Endothelial cell of umbilical vein (primary cell): Measurements from ENCODE around the gene CLDN11. TPM values are rescaled to one million over a fixed set of nuclear protein-coding genes. Genes with fewer than 3 reads are reported as not detected.
A peak's percentile ranks its signal among the peaks of the same experiment; 100 is the strongest.

Experiments
- BruUV-seq: library from RNA; stranded (reverse); fragments of 400-500 nt; replicated peaks from 2 replicates; lab custom pipeline; 2021; lab: Mats Ljungman, UMichigan
- CTCF ChIA-PET: fragments of 300-600, 350-600 bp; sonication (Branson Sonifier 250); formaldehyde crosslinking; loops from one replicate; lab custom pipeline; 2021; ENCODE audit warnings: antibody characterized with exemption, inconsistent platforms; lab: Charles Lee
- POLR2A ChIA-PET: fragments of 300-600, 350-600 bp; sonication (Branson Sonifier 250); formaldehyde crosslinking; loops from one replicate; lab custom pipeline; 2021; ENCODE audit warnings: antibody characterized with exemption, inconsistent platforms; lab: Charles Lee
- DNase-seq: peaks from one replicate; pipeline ENCODE4 v3.0.0-alpha.2; 2011; ENCODE audit warnings: low read depth, low spot score
- FAIRE-seq: peaks from 2 replicates; lab custom pipeline; 2011; peaks lifted over from hg19 to GRCh38; lab: Jason Lieb, UNC
- H2AFZ ChIP-seq: 2 replicates; pipeline ENCODE4 v1.6.0; 2012; ENCODE audit warnings: low read depth, low read length, control low read depth, inconsistent platforms
- H3K27ac ChIP-seq: 2 replicates; pipeline ENCODE4 v1.5.1; 2011; ENCODE audit warnings: low read depth, mild to moderate bottlenecking, control low read depth, low read length, moderate library complexity; ENCODE audit not compliant: insufficient read depth
- H3K27me3 ChIP-seq, 2 experiments: 2 replicates each; pipeline versions ENCODE4 v1.6.0 to v1.6.1; 2011; ENCODE audit warnings: low read length in 2 of 2, mixed read lengths in 1 of 2; ENCODE audit not compliant: control insufficient read depth in 2 of 2, insufficient read depth in 2 of 2
- H3K36me3 ChIP-seq, 2 experiments: 2 replicates in 1 of 2; 3 replicates in 1 of 2; pipeline ENCODE4 v1.5.1; 2011; ENCODE audit warnings: low read length in 2 of 2, mild to moderate bottlenecking in 1 of 2, moderate library complexity in 1 of 2; ENCODE audit not compliant: control insufficient read depth in 2 of 2, insufficient read depth in 2 of 2; ENCODE audit errors: extremely low read depth in 1 of 2
- H3K4me1 ChIP-seq: 3 replicates; pipeline ENCODE4 v1.5.1; 2011; ENCODE audit warnings: mild to moderate bottlenecking, low read length; ENCODE audit not compliant: control insufficient read depth, insufficient read depth; ENCODE audit errors: extremely low read depth
- H3K4me2 ChIP-seq: 2 replicates; pipeline ENCODE4 v1.6.1; 2011; ENCODE audit warnings: low read length, control low read depth, mixed read lengths; ENCODE audit not compliant: insufficient read depth
- H3K4me3 ChIP-seq, 3 experiments: fragments of 200-600 bp in 1 of 3; sonication (generic), shearing (Covaris generic) in 1 of 3; replicated peaks in 1 of 3; 2 replicates each; pipeline ENCODE4 v1.5.1; 2011 to 2016; ENCODE audit warnings: control low read depth in 3 of 3, low read length in 3 of 3, mild to moderate bottlenecking in 2 of 3, inconsistent platforms in 1 of 3, low read depth in 1 of 3, moderate library complexity in 1 of 3; ENCODE audit not compliant: insufficient read depth in 1 of 3
- H3K79me2 ChIP-seq: 2 replicates; pipeline ENCODE4 v1.6.0; 2012; ENCODE audit warnings: low read length, inconsistent platforms; ENCODE audit not compliant: control insufficient read depth, insufficient read depth
- H3K9ac ChIP-seq: replicated peaks from 2 replicates; pipeline ENCODE3; 2011; ENCODE audit warnings: low read length, control low read depth; ENCODE audit not compliant: insufficient read depth; ENCODE audit errors: extremely low read depth
- H3K9me1 ChIP-seq: replicated peaks from 3 replicates; pipeline ENCODE4 v1.6.0; 2011; ENCODE audit warnings: mild to moderate bottlenecking, low read length; ENCODE audit not compliant: control insufficient read depth, insufficient read depth; ENCODE audit errors: extremely low read depth
- H3K9me3 ChIP-seq: replicated peaks from 2 replicates; pipeline ENCODE4 v1.5.1; 2012; ENCODE audit warnings: low read length, inconsistent platforms; ENCODE audit not compliant: control insufficient read depth, insufficient read depth
- H4K20me1 ChIP-seq: replicated peaks from 2 replicates; pipeline ENCODE3; 2011; ENCODE audit warnings: mild to moderate bottlenecking, low read length; ENCODE audit not compliant: control insufficient read depth, insufficient read depth; ENCODE audit errors: extremely low read depth
- CTCF ChIP-seq, 2 donors: IDR thresholded peaks; 1 replicate in 1 of 2; 2 replicates in 1 of 2; pipeline ENCODE4 v1.5.1; 2011; ENCODE audit warnings: low read length in 2 of 2, mild to moderate bottlenecking in 2 of 2, moderate library complexity in 2 of 2, control low read depth in 1 of 2, inconsistent platforms in 1 of 2, low read depth in 1 of 2; ENCODE audit not compliant: insufficient read depth in 1 of 2; ENCODE audit errors: extremely low read depth in 1 of 2
- EZH2 ChIP-seq: IDR thresholded peaks from 2 replicates; pipeline ENCODE4 v1.6.1; 2012; ENCODE audit warnings: borderline replicate concordance, low read depth, mild to moderate bottlenecking, moderate library complexity, low read length, inconsistent platforms; ENCODE audit not compliant: severe bottlenecking
- FOS ChIP-seq: IDR thresholded peaks from 2 replicates; pipeline ENCODE4 v1.6.1; 2011; ENCODE audit warnings: mild to moderate bottlenecking, low read length, moderate library complexity, borderline replicate concordance; ENCODE audit not compliant: insufficient read depth
- GATA2 ChIP-seq: IDR thresholded peaks from 2 replicates; pipeline ENCODE4 v1.7.0; 2011; ENCODE audit warnings: low read depth, mild to moderate bottlenecking, moderate library complexity, mixed read lengths, low read length; ENCODE audit not compliant: insufficient read length, insufficient read depth
- JUN ChIP-seq: IDR thresholded peaks from 2 replicates; pipeline ENCODE4 v1.6.1; 2011; ENCODE audit warnings: borderline replicate concordance, low read depth; ENCODE audit not compliant: insufficient read length, insufficient read depth
- MAX ChIP-seq: IDR thresholded peaks from 2 replicates; pipeline ENCODE4 v1.6.1; 2011; ENCODE audit not compliant: insufficient read depth, insufficient read length
- MYC ChIP-seq: IDR thresholded peaks from one replicate; pipeline ENCODE4 v1.6.1; 2011; ENCODE audit warnings: mild to moderate bottlenecking, low read depth, low read length
- POLR2A ChIP-seq: IDR thresholded peaks from 2 replicates; pipeline ENCODE4 v1.6.1; 2012; ENCODE audit warnings: low read depth, mild to moderate bottlenecking, control low read depth, low read length
- POLR2AphosphoS5 ChIP-seq: IDR thresholded peaks from 2 replicates; pipeline ENCODE4 v1.6.1; 2012; ENCODE audit warnings: low read depth, mild to moderate bottlenecking, control low read depth, low read length, moderate library complexity; ENCODE audit not compliant: insufficient read depth
- dilution Hi-C: fragments of 300-500 bp; cut with MboI; formaldehyde crosslinking; loops from one replicate; pipeline ENCODE4 v1.15.0; 2019; ENCODE audit warnings: low sequenced_read_pairs; ENCODE audit not compliant: extremely low pct_ligation_motif_present
- intact Hi-C: fragments of 100-400 bp; cut with micrococcal nuclease; formaldehyde crosslinking; loops from one replicate; pipeline ENCODE4 v1.10.0; 2022
- polyA plus RNA-seq, 4 experiments: library from polyadenylated mRNA; depleted of rRNA in 3 of 4; stranded (reverse) in 3 of 4; unstranded in 1 of 4; fragments of >200 nt; gene quantifications; 2 replicates each; pipeline versions ENCODE4 v1.2.1 to v1.2.3, GENCODE V29; 2011 to 2012; ENCODE audit warnings: missing spikeins in 1 of 4
- total RNA-seq: library from RNA; stranded (reverse); gene quantifications from 2 replicates; pipeline ENCODE4 v1.2.3, GENCODE V29; 2021

Gene CLDN11
- total and polyA plus RNA-seq, 2 donors (not counting 3 experiments of a cell fraction or from before 2014, with no cell fraction given) = 147 to 395 TPM

GRCh38 chr3:170424879-170425278 is 6.2 kb downstream of the CLDN11 start:
- TF ChIP-seq MAX (no peak), EZH2 (no peak), POLR2AphosphoS5 (peak; percentile 40), JUN (peak; percentile 2), FOS (no peak), MYC (no peak)
- H3K9me1 ChIP-seq = no peaks in the 10 kb centered on the region
- POLR2A ChIA-PET = no interaction called here
- peak overlapping the region; percentile 3 for H3K9ac ChIP-seq
- dilution Hi-C loops = no loop called here
- peaks cover 58% of the 10 kb centered on the region for H3K4me1 ChIP-seq
- H4K20me1 ChIP-seq = no peaks in the 10 kb centered on the region
- FAIRE-seq (peak; percentile 65), DNase-seq (peak; percentile 30)
- intact Hi-C loops = no loop called here
- H3K4me2 ChIP-seq = peak overlapping the region; percentile 50
- no peak overlapping the region for H3K4me3 ChIP-seq
- CTCF ChIA-PET = interaction anchor here (1.2 to 3.0 kb wide), 5 partner anchors 11 to 423 kb away, joined by 3 to 15 read pairs (median 6); no protein-coding TSS in a partner anchor
- H3K9me3 ChIP-seq = no peaks in the 10 kb centered on the region
- H2AFZ ChIP-seq = no peak overlapping the region
- H3K79me2 ChIP-seq = peaks cover 97% of the 10 kb centered on the region
- peak overlapping the region; percentile 70 for H3K27ac ChIP-seq
- no TSS peak for BruUV-seq
- H3K27me3 ChIP-seq = no peaks in the 10 kb centered on the region
- peaks cover 3 to 6% of the 10 kb centered on the region in 2 experiments for H3K36me3 ChIP-seq

- TF ChIP-seq GATA2 = no peak
- no peak for TF ChIP-seq MAX
- no peak for TF ChIP-seq POLR2AphosphoS5
- no peak for TF ChIP-seq FOS
- no peak for TF ChIP-seq POLR2A
- TF ChIP-seq JUN = no peak
- TF ChIP-seq MYC = no peak
- no peak for TF ChIP-seq EZH2
- TF ChIP-seq CTCF (IDR thresholded peaks at IDR 0.05; ENCODE audit: extremely low read depth in 1 of 2, insufficient read depth in 1 of 2, low read depth in 1 of 2, low read length in 2 of 2) = no peak
- Histone ChIP-seq H2AFZ (no peak overlapping the region), H3K27ac (peak overlapping the region; percentile 70), H3K79me2 (peaks cover 97% of the 10 kb centered on the region), H3K36me3 (peaks cover 3 to 11% of the 10 kb centered on the region in 2 experiments), H4K20me1 (no peaks in the 10 kb centered on the region), H3K9me3 (no peaks in the 10 kb centered on the region), H3K27me3 (no peaks in the 10 kb centered on the region), H3K4me1 (peaks cover 50% of the 10 kb centered on the region), H3K9ac (peak overlapping the region; percentile 3), H3K9me1 (no peaks in the 10 kb centered on the region), H3K4me2 (peak overlapping the region; percentile 50), H3K4me3 (no peak overlapping the region)
- DNase-seq (no peak), FAIRE-seq (no peak)
- ChIA-PET POLR2A (no interaction called here), CTCF (interaction anchor here (0.6 to 3.0 kb wide), 7 partner anchors 12 to 423 kb away, joined by 3 to 15 read pairs (median 4); no protein-coding TSS in a partner anchor)
- dilution Hi-C loops (no loop called here), intact Hi-C loops (no loop called here)
- no TSS peak for BruUV-seq
Measured at GRCh38 chr3:170425491-170426239, 7.0 kb downstream of the CLDN11 start.
